PC-3 (cell line): ENCODE results near the gene OBP2A. TPM values are rescaled to one million over a fixed set of nuclear protein-coding genes. Genes with fewer than 3 reads are reported as not detected.

Source experiments
- ATAC-seq: fragments of 200-7000 bp; cut with Tn5 transposase; 2 replicates; pipeline ENCODE4 v1.9.1; 2020; ENCODE audit warnings: mild to moderate bottlenecking, moderate library complexity
- BruUV-seq: library from RNA; stranded (reverse); fragments of 400-500 nt; replicated peaks from 2 replicates; lab custom pipeline; 2021; lab: Mats Ljungman, UMichigan
- CTCF ChIA-PET: fragments of 300-600 bp; sonication (Branson Sonifier 250); formaldehyde crosslinking; loops from one replicate; lab custom pipeline; 2022; ENCODE audit warnings: antibody characterized with exemption; lab: Charles Lee
- POLR2A ChIA-PET: fragments of 300-600 bp; sonication (Branson Sonifier 250); formaldehyde crosslinking; loops from one replicate; lab custom pipeline; 2022; ENCODE audit warnings: antibody characterized with exemption; ENCODE audit not compliant: unreplicated experiment; lab: Charles Lee
- DNase-seq: peaks from one replicate; pipeline ENCODE4 v3.0.0-alpha.2; 2015
- H2AFZ ChIP-seq: fragments of 300-600 bp; sonication (generic); 2 replicates; pipeline ENCODE4 v1.6.0; 2016; ENCODE audit warnings: antibody characterized with exemption, low read length
- H3F3A ChIP-seq: fragments of 300-600 bp; sonication (generic); one replicate; pipeline ENCODE4 v1.6.0; 2017; ENCODE audit warnings: antibody characterized with exemption, low read length, control low read depth, mild to moderate bottlenecking; ENCODE audit not compliant: unreplicated experiment
- H3K27ac ChIP-seq: fragments of 300-600 bp; sonication (generic); 2 replicates; pipeline ENCODE4 v1.5.1; 2016; ENCODE audit warnings: mild to moderate bottlenecking, low read length
- H3K27me3 ChIP-seq: fragments of 300-600 bp; sonication (generic); 2 replicates; pipeline ENCODE4 v1.6.1; 2016; ENCODE audit warnings: low read length, mixed read lengths
- H3K36me3 ChIP-seq: fragments of 300-600 bp; sonication (generic); 2 replicates; pipeline ENCODE4 v1.6.1; 2016; ENCODE audit warnings: low read depth, mixed run types, low read length, mixed read lengths
- H3K4me1 ChIP-seq: fragments of 300-600 bp; sonication (generic); 2 replicates; pipeline ENCODE4 v1.5.1; 2016; ENCODE audit warnings: low read length; ENCODE audit not compliant: insufficient read depth
- H3K4me2 ChIP-seq: fragments of 300-600 bp; sonication (generic); 2 replicates; pipeline ENCODE4 v1.6.0; 2016; ENCODE audit warnings: low read length
- H3K4me3 ChIP-seq: fragments of 300-600 bp; sonication (generic); 2 replicates; pipeline ENCODE4 v1.5.1; 2016; ENCODE audit warnings: mild to moderate bottlenecking, low read length, mixed read lengths
- H3K79me2 ChIP-seq: fragments of 300-600 bp; sonication (generic); 2 replicates; pipeline ENCODE4 v1.6.1; 2017; ENCODE audit warnings: low read length, mixed read lengths
- H3K9ac ChIP-seq: fragments of 300-600 bp; sonication (generic); 2 replicates; pipeline ENCODE4 v1.6.0; 2016; ENCODE audit warnings: mild to moderate bottlenecking, low read length
- H3K9me2 ChIP-seq: fragments of 300-600 bp; sonication (generic); replicated peaks from 2 replicates; pipeline ENCODE4 v1.6.1; 2016; ENCODE audit warnings: mixed run types, low read length, mixed read lengths
- H3K9me3 ChIP-seq: fragments of 300-600 bp; sonication (generic); 2 replicates; pipeline ENCODE4 v1.6.1; 2016; ENCODE audit warnings: low read length, mixed read lengths
- H4K20me1 ChIP-seq: fragments of 300-600 bp; sonication (generic); 2 replicates; pipeline ENCODE4 v1.6.1; 2016; ENCODE audit warnings: low read length, mixed read lengths
- EZH2 ChIP-seq: fragments of 300-600 bp; sonication (generic); IDR thresholded peaks from one replicate; pipeline ENCODE4 v1.6.1; 2017; ENCODE audit warnings: antibody characterized with exemption, mild to moderate bottlenecking, low read length; ENCODE audit not compliant: unreplicated experiment
- EZH2phosphoT487 ChIP-seq: fragments of 300-600 bp; sonication (generic); IDR thresholded peaks from 2 replicates; pipeline ENCODE4 v1.6.1; 2018; ENCODE audit warnings: mild to moderate bottlenecking, antibody characterized with exemption, low read length, borderline replicate concordance
- intact Hi-C: fragments of 100-400 bp; cut with micrococcal nuclease; formaldehyde crosslinking; loops from 2 replicates; pipeline ENCODE4 v1.9.0; 2023
- total RNA-seq: library from RNA; depleted of rRNA; stranded (reverse); fragments of >200 nt; gene quantifications from 2 replicates; pipeline ENCODE4 v1.2.3, GENCODE V29; 2014
- TF ChIP-seq, protein P1 (sequence below): fragments of 300-600 bp; sonication (generic); conservative IDR thresholded peaks from 2 replicates; pipeline ENCODE4 v1.5.1; 2017; ENCODE audit warnings: antibody characterized with exemption, low read depth, mild to moderate bottlenecking, low read length

The OBP2A gene
- total RNA-seq, 1 experiment from 2014 or later: not detected

DNA sequence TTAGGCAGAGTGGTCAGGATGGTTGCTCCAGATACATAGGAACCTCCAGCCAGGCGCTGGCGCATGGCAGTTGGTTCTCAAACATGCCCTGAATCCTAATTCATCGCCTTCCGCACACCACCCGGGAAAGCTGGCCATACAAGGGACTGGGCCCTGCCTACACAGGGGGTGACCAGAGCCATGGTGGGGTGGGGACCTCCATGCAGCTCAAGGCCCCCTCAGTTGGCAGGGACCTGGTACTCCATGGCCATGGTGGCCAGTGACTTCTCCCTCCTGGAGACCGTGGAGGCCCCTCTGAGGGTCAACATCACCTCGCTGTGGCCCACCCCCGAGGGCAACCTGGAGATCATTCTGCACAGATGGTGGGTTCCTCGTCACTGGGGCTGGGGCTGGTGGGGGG is 42.4 kb downstream of the OBP2A start:
- POLR2A ChIA-PET: no interaction called here

DNA sequence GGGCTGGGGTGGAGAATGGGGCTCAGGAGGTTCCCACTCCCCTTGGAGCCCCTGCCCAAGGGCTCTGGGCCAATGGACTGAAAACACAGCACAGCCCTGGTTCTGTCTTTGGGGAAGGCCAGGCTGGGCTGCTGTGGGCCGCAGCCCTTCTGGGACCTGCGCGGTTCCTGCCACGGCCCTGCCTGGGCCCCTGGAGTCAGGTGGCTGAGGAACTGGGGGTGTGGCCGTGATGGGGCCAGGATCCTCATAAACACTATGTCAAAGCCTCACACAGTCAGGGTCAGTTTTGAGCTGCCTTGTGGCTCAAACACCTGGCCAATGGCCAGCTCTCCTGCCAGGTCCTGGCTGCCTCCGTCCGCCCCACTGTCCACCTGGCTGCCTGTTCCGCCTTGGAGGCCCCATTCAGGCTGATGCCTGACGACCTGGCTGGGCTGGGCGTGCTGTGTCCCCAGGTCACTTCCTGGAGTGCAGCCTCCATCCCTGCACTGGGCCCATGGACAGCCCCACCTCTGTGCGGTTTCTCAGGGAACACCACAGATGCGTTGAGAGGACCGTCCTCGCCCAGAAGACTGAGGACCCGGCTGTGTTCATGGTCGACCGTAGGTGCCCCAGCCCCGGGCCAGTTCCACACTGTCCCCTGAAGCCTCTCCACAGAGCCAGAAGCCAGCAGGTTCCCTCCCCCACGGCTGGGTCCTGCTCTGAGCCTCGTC is 43.1 kb downstream of the OBP2A start:
- Histone ChIP-seq H3K36me3 (no peaks in the 10 kb centered on the region), H3K9me2 (no peaks in the 10 kb centered on the region), H3K9ac (no peak overlapping the region), H4K20me1 (no peaks in the 10 kb centered on the region), H3F3A (no peaks in the 10 kb centered on the region), H3K9me3 (no peaks in the 10 kb centered on the region), H3K27me3 (peaks cover 9% of the 10 kb centered on the region; the same call in 1 of the 2 replicates), H3K4me2 (no peak overlapping the region), H2AFZ (no peak overlapping the region), H3K4me3 (no peak overlapping the region), H3K79me2 (no peaks in the 10 kb centered on the region), H3K27ac (no peak overlapping the region), H3K4me1 (no peaks in the 10 kb centered on the region)
- ATAC-seq: no peak
- TF ChIP-seq, protein P1, sequence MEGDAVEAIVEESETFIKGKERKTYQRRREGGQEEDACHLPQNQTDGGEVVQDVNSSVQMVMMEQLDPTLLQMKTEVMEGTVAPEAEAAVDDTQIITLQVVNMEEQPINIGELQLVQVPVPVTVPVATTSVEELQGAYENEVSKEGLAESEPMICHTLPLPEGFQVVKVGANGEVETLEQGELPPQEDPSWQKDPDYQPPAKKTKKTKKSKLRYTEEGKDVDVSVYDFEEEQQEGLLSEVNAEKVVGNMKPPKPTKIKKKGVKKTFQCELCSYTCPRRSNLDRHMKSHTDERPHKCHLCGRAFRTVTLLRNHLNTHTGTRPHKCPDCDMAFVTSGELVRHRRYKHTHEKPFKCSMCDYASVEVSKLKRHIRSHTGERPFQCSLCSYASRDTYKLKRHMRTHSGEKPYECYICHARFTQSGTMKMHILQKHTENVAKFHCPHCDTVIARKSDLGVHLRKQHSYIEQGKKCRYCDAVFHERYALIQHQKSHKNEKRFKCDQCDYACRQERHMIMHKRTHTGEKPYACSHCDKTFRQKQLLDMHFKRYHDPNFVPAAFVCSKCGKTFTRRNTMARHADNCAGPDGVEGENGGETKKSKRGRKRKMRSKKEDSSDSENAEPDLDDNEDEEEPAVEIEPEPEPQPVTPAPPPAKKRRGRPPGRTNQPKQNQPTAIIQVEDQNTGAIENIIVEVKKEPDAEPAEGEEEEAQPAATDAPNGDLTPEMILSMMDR: no peak
- no peak for TF ChIP-seq EZH2phosphoT487
- TF ChIP-seq EZH2: no peak
- ChIA-PET CTCF (no interaction called here), POLR2A (no interaction called here)
- DNase-seq: no peak
- no TSS peak for BruUV-seq
- intact Hi-C loops: no loop called here

More for the DNA sequence above, 42.4 kb downstream of the OBP2A start:
- H3K79me2 ChIP-seq: no peaks in the 10 kb centered on the region
- H3K36me3 ChIP-seq: no peaks in the 10 kb centered on the region
- H3K9me2 ChIP-seq: no peaks in the 10 kb centered on the region
- H3K27me3 ChIP-seq: peaks cover 9% of the 10 kb centered on the region; the same call in 1 of the 2 replicates
- CTCF ChIA-PET: no interaction called here
- H3K9ac ChIP-seq: no peak overlapping the region
- H3K27ac ChIP-seq: no peak overlapping the region
- no peak overlapping the region for H3K4me2 ChIP-seq
- no peak overlapping the region for H2AFZ ChIP-seq
- H3F3A ChIP-seq: no peaks in the 10 kb centered on the region
- DNase-seq: no peak
- ATAC-seq: no peak
- no peak for TF ChIP-seq EZH2
- TF ChIP-seq EZH2phosphoT487: no peak
- TF ChIP-seq, protein P1: no peak
- H3K4me3 ChIP-seq: no peak overlapping the region
- H3K4me1 ChIP-seq: no peaks in the 10 kb centered on the region
- no peaks in the 10 kb centered on the region for H3K9me3 ChIP-seq
- intact Hi-C loops: no loop called here
- no peaks in the 10 kb centered on the region for H4K20me1 ChIP-seq
- no TSS peak for BruUV-seq
